GM19395 (cell line): ENCODE data around the gene IGLL5.

ENCODE experiments used
- ATAC-seq: cut with Tn5 transposase; IDR thresholded peaks from one replicate; pipeline ENCODE4 v1.9.1; 2021; ENCODE audit warnings: mild to moderate bottlenecking, moderate library complexity; ENCODE audit not compliant: unreplicated experiment

IGLL5 gene

GRCh38 chr22:22936915-22937656 is 49.5 kb downstream of the IGLL5 start:
- no peak for ATAC-seq

DNA sequence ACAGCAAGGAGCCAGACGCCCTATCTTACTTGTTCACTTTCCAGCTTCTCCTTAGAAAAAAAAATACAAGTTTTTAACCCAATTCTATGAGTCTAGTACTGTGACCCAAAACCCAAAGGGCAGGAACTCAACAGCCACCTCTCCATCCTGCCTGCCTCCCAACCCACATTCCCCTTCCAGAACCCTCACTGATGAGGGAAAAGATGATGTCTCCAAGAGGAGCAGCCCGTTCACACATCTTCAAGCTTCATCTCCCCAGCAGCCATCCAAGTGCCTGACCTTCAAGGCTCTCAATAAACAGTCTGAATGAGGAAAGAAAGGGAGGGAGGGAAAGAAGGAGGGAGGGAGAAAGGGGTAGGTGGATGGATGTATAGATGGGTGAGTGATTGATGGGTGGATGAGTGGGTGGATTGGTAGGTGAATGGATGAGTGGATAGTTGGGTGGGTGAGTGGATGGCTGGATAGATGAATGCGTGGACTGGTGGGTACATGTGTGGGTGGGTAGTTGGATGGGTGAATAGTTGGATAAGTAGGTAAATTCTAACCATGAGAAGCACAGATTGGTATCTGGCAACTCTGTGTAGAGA is 50.4 kb downstream of the IGLL5 start:
- no peak for ATAC-seq

- no peak for ATAC-seq
Observed at GRCh38 chr22:22938672-22939587, 51.3 kb downstream of the IGLL5 start.

GRCh38 chr22:22939588-22940368 is 52.2 kb downstream of the IGLL5 start:
- ATAC-seq: no peak

GRCh38 chr22:22940961-22941605 is 53.5 kb downstream of the IGLL5 start:
- no peak for ATAC-seq

GRCh38 chr22:22941831-22942510 is 54.4 kb downstream of the IGLL5 start:
- no peak for ATAC-seq

DNA sequence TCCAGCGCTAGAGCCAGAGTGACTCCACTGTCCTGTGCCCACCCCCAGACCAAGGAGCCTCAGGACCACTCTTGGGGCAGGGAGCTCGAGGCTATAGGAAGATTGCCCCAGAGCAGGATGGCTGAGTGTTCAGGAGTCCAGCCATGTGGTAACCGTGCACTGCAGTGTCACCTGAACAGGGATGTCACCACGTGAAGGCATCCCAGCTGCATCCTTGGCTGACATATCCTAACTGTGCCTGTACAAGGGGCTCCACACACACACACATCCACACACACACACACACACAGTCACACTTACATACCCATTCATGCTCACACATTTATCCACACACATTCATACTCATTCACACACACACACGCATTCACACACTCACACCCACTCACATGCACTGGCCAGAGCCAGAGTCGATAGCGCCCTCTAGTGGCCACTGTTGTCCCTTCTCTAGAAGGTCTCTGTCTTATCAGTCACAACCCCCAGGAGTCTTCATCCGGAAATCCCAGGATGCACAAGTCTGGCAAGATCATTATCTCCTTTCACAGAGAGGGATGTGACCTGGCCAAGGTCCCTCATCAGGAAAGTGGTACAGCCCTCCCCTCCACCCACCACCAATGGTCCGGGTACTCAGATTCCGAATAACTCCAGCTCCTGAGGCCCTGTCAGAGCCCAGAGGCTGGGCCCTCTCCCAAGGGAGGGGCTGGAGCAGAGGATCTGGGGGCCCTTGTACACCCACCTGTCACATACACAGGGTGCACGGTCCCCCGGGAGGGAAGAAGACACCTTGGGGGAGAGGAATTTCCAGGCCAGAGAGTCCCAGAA is 55.1 kb downstream of the IGLL5 start:
- ATAC-seq: no peak

DNA sequence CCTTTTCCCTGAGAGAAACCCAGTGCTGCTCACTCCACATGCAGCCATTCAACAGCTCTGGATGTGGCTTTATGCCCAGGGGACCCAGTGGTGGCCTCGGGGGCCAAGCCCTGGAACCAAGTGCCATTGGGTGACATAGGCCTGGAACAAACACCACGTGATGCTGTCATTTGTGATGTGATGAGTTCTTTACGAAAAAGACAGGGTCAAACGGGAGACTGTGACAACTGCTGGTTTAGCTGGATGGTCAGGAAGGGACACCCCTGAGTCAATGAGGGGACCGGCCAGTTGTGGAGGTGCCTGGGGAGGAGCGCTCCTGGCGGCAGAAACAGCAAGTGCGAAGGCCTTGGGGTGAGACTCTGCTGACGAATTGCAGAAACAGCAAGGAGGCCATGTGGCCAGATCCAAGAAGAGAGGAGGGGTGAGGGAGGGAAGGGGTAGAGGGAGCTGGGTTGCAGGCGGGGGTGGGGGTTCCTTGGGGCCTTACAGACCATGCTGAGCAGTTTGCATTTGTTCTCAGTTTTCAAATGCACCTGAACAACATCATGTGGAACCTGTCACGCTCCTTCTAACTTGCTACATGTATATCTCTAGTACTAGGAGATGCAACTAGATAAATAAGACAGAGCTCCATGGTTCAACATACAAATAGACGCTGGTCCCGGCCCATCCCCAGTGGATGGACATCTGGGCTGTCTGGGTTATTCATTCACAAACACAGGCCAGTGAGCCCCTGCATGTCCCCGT is 56.1 kb downstream of the IGLL5 start:
- ATAC-seq: no peak

GRCh38 chr22:22944268-22944985 is 56.8 kb downstream of the IGLL5 start:
- ATAC-seq: no peak

DNA sequence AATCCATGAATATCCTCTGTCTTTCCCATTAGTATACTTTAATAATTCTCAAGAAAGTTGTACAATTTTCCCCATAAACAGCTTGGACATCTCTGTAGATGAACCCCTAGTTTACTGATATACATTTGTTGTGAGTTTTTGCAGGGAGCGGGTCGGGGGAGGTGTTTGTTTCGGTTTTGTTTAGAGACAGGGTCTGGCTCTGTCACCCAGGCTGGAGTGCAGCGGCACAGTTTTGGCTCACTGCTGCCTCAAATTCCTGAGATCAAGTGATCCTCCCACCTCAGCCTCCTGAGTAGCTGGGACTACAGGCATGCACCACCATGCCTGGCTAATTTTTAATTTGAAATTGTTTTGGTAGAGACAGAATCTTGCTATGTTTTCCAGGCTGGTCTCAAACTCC is 57.6 kb downstream of the IGLL5 start:
- ATAC-seq: no peak
